GM19467 (cell line): ENCODE data around the gene CDK10.

Source experiments
- ATAC-seq: cut with Tn5 transposase; IDR thresholded peaks from one replicate; pipeline ENCODE4 v1.9.1; 2021; ENCODE audit warnings: mild to moderate bottlenecking, moderate library complexity; ENCODE audit not compliant: unreplicated experiment

The CDK10 gene

GRCh38 chr16:89732142-89732917, 45.8 kb downstream of the CDK10 start:
- no peak for ATAC-seq

GRCh38 chr16:89732918-89733242, 46.4 kb downstream of the CDK10 start:
- no peak for ATAC-seq

GRCh38 chr16:89733322-89733721, 46.8 kb downstream of the CDK10 start:
- ATAC-seq, result no peak

- ATAC-seq, result no peak
Observed at GRCh38 chr16:89733792-89734191, 47.3 kb downstream of the CDK10 start.

GRCh38 chr16:89736554-89736953, 50.1 kb downstream of the CDK10 start:
- ATAC-seq, result no peak

GRCh38 chr16:89737341-89738071, 51.0 kb downstream of the CDK10 start:
- ATAC-seq, result no peak

GRCh38 chr16:89738072-89738377, 51.5 kb downstream of the CDK10 start:
- no peak for ATAC-seq

- no peak for ATAC-seq
Observed at GRCh38 chr16:89738538-89739317, 52.2 kb downstream of the CDK10 start.

GRCh38 chr16:89739383-89739782, 52.9 kb downstream of the CDK10 start:
- ATAC-seq, result no peak

- no peak for ATAC-seq
Observed at GRCh38 chr16:89741342-89742014, 55.0 kb downstream of the CDK10 start.

- no peak for ATAC-seq
Observed at GRCh38 chr16:89742948-89743347, 56.5 kb downstream of the CDK10 start.

- ATAC-seq, result no peak
Observed at GRCh38 chr16:89744813-89745212, 58.3 kb downstream of the CDK10 start.
